Measurements from ENCODE around the gene C1orf21.

- TF ChIP-seq CTCF (IDR thresholded peaks at IDR 0.05): no peak
- no peak for TF ChIP-seq REST (IDR thresholded peaks at IDR 0.05; ENCODE audit: insufficient read depth in 1 of 2, low read depth in 2 of 2, low read length in 1 of 2)
- no peak for TF ChIP-seq POLR2AphosphoS5 (IDR thresholded peaks at IDR 0.05; ENCODE audit: low read depth, low read length)
Measured at GRCh38 chr1:184388319-184388889, 1.6 kb downstream of the C1orf21 start.

Data from Panc1 (cell line).